HG03432 (cell line): ENCODE results near the gene RAB6A.
"Not testable (repeated sequence)": the region's sequence is repeated elsewhere in the genome, so short reads cannot be mapped to it uniquely, and the experiment has no call there.

Experiments used
- ATAC-seq: cut with Tn5 transposase; IDR thresholded peaks from one replicate; pipeline ENCODE4 v1.9.1; 2021; ENCODE audit warnings: mild to moderate bottlenecking, moderate library complexity; ENCODE audit not compliant: unreplicated experiment

RAB6A gene

GRCh38 chr11:73760679-73761402 lies at the start of gene RAB6A:
TSS of gene RAB6A (minus strand) at chr11:73761074. CDS start at chr11:73760635, 439 bp downstream.
- ATAC-seq: peak; percentile 91

- no peak for ATAC-seq
Observed at GRCh38 chr11:73810637-73811036, 49.8 kb upstream of the RAB6A start.

- no peak for ATAC-seq
Observed at GRCh38 chr11:73808052-73808451, 47.2 kb upstream of the RAB6A start.

GRCh38 chr11:73804712-73805111 lies 43.8 kb upstream of the RAB6A start:
- ATAC-seq: no peak

GRCh38 chr11:73801136-73801535 lies 40.3 kb upstream of the RAB6A start:
- no peak for ATAC-seq

- ATAC-seq: no peak
Observed at GRCh38 chr11:73800276-73800806, 39.5 kb upstream of the RAB6A start.

- no peak for ATAC-seq
Observed at GRCh38 chr11:73797457-73797856, 36.6 kb upstream of the RAB6A start.

GRCh38 chr11:73795925-73796632 lies 35.2 kb upstream of the RAB6A start:
- ATAC-seq: no peak

- no peak for ATAC-seq
Observed at GRCh38 chr11:73792584-73792983, 31.7 kb upstream of the RAB6A start.

- no peak for ATAC-seq
Observed at GRCh38 chr11:73789279-73789670, 28.4 kb upstream of the RAB6A start.

GRCh38 chr11:73787643-73788558 lies 27.0 kb upstream of the RAB6A start, which contains the start of gene MRPL48:
TSS of gene MRPL48 (plus strand) at chr11:73787874. CDS start at chr11:73787972, 98 bp downstream.
- peak; percentile 96 for ATAC-seq

GRCh38 chr11:73787051-73787642 lies 26.3 kb upstream of the RAB6A start:
- ATAC-seq: peak; percentile 1

GRCh38 chr11:73785467-73785866 lies 24.6 kb upstream of the RAB6A start:
- not testable (repeated sequence) for ATAC-seq

GRCh38 chr11:73784734-73785133 lies 23.9 kb upstream of the RAB6A start:
- no peak for ATAC-seq

- no peak for ATAC-seq
Observed at GRCh38 chr11:73784080-73784634, 23.3 kb upstream of the RAB6A start.

- no peak for ATAC-seq
Observed at GRCh38 chr11:73783483-73784020, 22.7 kb upstream of the RAB6A start.

- ATAC-seq: no peak
Observed at GRCh38 chr11:73781303-73781702, 20.4 kb upstream of the RAB6A start.

- ATAC-seq: peak; percentile 98
Observed at GRCh38 chr11:73779084-73779902, 18.4 kb upstream of the RAB6A start.

GRCh38 chr11:73770811-73771210 lies 9.9 kb upstream of the RAB6A start:
- ATAC-seq: not testable (repeated sequence)
